GM12878 (cell line): ENCODE measurements around the gene PHOSPHO1.
"Not testable (repeated sequence)": the region's sequence is repeated elsewhere in the genome, so short reads cannot be mapped to it uniquely, and the experiment has no call there.

Experiments
- NR2C1 ChIP-seq: fragments of 450-650 bp; IDR thresholded peaks from 2 replicates; pipeline ENCODE4 v1.6.1; 2017; ENCODE audit warnings: antibody characterized with exemption, mild to moderate bottlenecking, moderate library complexity
- POU2F2 ChIP-seq: IDR thresholded peaks from 3 replicates; pipeline ENCODE4 v1.6.1; 2011; ENCODE audit warnings: low read depth, mild to moderate bottlenecking, low read length, borderline replicate concordance
- RAD21 ChIP-seq: IDR thresholded peaks from 2 replicates; pipeline ENCODE4 v1.6.1; 2011; ENCODE audit warnings: mild to moderate bottlenecking, low read depth, low read length, moderate library complexity; ENCODE audit not compliant: insufficient read depth
- RELA ChIP-seq: fragments of 450-650 bp; IDR thresholded peaks from 2 replicates; pipeline ENCODE4 v1.8.0; 2014; ENCODE audit warnings: borderline replicate concordance; ENCODE audit not compliant: partially characterized antibody
- SIN3A ChIP-seq: IDR thresholded peaks from 2 replicates; pipeline ENCODE4 v1.6.1; 2012; ENCODE audit warnings: low read depth, low read length, improper control_type of control experiment
- SMC3 ChIP-seq: IDR thresholded peaks from 2 replicates; pipeline ENCODE4 v1.6.1; 2011; ENCODE audit warnings: low read length, improper control_type of control experiment, borderline replicate concordance
- ZNF24 ChIP-seq: fragments of 450-650 bp; IDR thresholded peaks from 2 replicates; pipeline ENCODE4 v1.6.1; 2017; ENCODE audit warnings: antibody characterized with exemption, mild to moderate bottlenecking
- TF ChIP-seq, protein P1 (sequence below), 3 experiments: IDR thresholded peaks in 2 of 3; conservative IDR thresholded peaks in 1 of 3; 2 replicates each; pipeline ENCODE4 v1.5.1; 2011; ENCODE audit warnings: low read depth in 3 of 3, low read length in 3 of 3, mild to moderate bottlenecking in 3 of 3, control low read depth in 2 of 3, moderate library complexity in 2 of 3, inconsistent platforms in 1 of 3, mixed read lengths in 1 of 3; ENCODE audit not compliant: control insufficient read depth in 2 of 3, insufficient read depth in 1 of 3; ENCODE audit errors: extremely low read depth in 1 of 3
- TF ChIP-seq, protein P2 (sequence below): IDR thresholded peaks from 2 replicates; pipeline ENCODE4 v1.6.1; 2011; ENCODE audit warnings: low read depth, mild to moderate bottlenecking, low read length, moderate library complexity, borderline replicate concordance; ENCODE audit errors: extremely low read depth
- TF ChIP-seq, protein P3 (sequence below): IDR thresholded peaks from 2 replicates; pipeline ENCODE4 v1.6.1; 2012; ENCODE audit warnings: low read depth, low read length, improper control_type of control experiment

DNA sequence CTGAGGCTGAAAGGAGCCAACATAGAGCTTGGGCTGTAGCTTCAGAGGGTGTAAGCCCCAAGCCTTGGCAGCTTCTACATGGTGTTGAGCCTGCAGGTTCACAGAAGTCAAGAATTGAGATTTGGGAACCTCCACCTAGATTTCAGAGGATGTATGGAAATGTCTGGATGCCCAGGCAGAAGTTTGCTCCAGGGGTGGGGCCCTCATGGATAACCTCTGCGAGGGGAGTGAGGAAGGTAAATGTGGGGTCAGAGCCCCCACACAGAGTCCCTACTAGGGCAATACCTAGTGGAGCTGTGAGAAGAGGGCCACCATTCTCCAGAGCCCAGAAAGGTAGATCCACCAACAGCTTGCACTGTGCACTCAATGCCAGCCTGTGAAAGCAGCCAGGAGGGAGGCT lies 45.2 kb downstream of the PHOSPHO1 start:
- not testable (repeated sequence) for TF ChIP-seq SIN3A, RELA, ZNF24, POU2F2, SMC3, NR2C1, RAD21
- TF ChIP-seq, protein P1, sequence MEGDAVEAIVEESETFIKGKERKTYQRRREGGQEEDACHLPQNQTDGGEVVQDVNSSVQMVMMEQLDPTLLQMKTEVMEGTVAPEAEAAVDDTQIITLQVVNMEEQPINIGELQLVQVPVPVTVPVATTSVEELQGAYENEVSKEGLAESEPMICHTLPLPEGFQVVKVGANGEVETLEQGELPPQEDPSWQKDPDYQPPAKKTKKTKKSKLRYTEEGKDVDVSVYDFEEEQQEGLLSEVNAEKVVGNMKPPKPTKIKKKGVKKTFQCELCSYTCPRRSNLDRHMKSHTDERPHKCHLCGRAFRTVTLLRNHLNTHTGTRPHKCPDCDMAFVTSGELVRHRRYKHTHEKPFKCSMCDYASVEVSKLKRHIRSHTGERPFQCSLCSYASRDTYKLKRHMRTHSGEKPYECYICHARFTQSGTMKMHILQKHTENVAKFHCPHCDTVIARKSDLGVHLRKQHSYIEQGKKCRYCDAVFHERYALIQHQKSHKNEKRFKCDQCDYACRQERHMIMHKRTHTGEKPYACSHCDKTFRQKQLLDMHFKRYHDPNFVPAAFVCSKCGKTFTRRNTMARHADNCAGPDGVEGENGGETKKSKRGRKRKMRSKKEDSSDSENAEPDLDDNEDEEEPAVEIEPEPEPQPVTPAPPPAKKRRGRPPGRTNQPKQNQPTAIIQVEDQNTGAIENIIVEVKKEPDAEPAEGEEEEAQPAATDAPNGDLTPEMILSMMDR (IDR thresholded peaks at IDR 0.05 in 2 of 3, conservative IDR thresholded peaks at IDR 0.05 in 1 of 3; ENCODE audit: control insufficient read depth in 2 of 3, extremely low read depth in 1 of 3, insufficient read depth in 1 of 3, low read depth in 3 of 3, low read length in 3 of 3) = not testable (repeated sequence)
- TF ChIP-seq, protein P2, sequence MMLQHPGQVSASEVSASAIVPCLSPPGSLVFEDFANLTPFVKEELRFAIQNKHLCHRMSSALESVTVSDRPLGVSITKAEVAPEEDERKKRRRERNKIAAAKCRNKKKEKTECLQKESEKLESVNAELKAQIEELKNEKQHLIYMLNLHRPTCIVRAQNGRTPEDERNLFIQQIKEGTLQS = not testable (repeated sequence)
- TF ChIP-seq, protein P3, sequence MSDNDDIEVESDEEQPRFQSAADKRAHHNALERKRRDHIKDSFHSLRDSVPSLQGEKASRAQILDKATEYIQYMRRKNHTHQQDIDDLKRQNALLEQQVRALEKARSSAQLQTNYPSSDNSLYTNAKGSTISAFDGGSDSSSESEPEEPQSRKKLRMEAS = not testable (repeated sequence)
